ENCODE measurements around the gene AP5S1. TPM values are rescaled to one million over a fixed set of nuclear protein-coding genes. Genes with fewer than 3 reads are reported as not detected.

AP5S1 gene
- total and polyA plus RNA-seq, 2 experiments from 2014 or later: 7.6 to 22.9 TPM

DNA sequence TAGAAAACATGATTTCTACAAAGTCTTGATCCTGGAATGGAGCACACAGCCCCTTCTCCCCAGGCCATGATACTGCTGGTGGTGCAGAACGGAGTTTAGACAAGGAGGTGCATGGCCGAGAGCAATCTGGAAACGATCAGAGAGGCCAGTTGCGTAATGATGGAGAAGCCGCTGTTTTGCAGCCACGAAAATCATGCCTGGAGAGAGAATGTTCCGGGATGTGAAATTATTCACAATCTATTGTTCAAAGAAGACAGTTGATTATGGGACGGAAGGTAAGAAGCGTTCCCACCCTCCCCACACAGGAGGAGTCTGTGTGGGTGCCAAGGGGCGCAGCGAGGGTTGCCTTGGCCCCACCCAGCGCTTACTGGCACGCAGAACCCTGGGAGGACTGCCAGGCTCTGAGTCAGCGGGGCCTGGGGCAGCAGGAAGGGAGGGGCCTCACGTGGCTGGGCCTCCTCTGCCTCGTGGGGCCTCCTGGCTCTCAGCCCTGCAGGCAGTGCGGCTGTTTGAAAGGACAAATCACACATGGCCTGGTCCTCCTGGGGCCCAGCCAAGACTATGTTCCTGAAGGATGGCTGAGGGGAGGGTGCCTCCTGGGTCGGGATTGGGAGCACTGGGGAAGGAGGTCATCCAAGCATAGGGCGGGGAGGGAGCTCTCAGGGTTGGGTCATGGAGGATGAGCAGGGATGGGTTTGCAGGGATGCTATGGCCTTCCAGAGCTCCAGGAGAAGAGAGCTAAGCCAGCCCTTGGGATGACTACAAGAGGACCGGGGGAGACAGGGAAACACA, 8.7 kb upstream of the AP5S1 start:
- Histone ChIP-seq H3K9me3 (ENCODE audit: low read depth) (no peaks in the 10 kb centered on the region), H3K27me3 (no peaks in the 10 kb centered on the region), H3K27ac (no peak overlapping the region), H3K36me3 (no peaks in the 10 kb centered on the region), H3K4me3 (no peak overlapping the region), H3K4me1 (ENCODE audit: low read depth) (no peaks in the 10 kb centered on the region)
- no peak for TF ChIP-seq CTCF (IDR thresholded peaks at IDR 0.05; ENCODE audit: low read depth, low read length)
- peak; percentile 18 to 100 for DNase-seq (ENCODE audit: low read depth in 1 of 2, low spot score in 1 of 2)

- TF ChIP-seq CTCF (IDR thresholded peaks at IDR 0.05; ENCODE audit: low read depth, low read length): no peak
- no peak overlapping the region for H3K4me3 ChIP-seq
- H3K36me3 ChIP-seq: no peaks in the 10 kb centered on the region
- no peaks in the 10 kb centered on the region for H3K9me3 ChIP-seq (ENCODE audit: low read depth)
- H3K27me3 ChIP-seq: no peaks in the 10 kb centered on the region
- H3K27ac ChIP-seq: no peak overlapping the region
- no peak for DNase-seq (ENCODE audit: low read depth in 1 of 2, low spot score in 1 of 2)
- H3K4me1 ChIP-seq (ENCODE audit: low read depth): no peaks in the 10 kb centered on the region
Observed at GRCh38 chr20:3812259-3812681, 8.1 kb upstream of the AP5S1 start.

DNA sequence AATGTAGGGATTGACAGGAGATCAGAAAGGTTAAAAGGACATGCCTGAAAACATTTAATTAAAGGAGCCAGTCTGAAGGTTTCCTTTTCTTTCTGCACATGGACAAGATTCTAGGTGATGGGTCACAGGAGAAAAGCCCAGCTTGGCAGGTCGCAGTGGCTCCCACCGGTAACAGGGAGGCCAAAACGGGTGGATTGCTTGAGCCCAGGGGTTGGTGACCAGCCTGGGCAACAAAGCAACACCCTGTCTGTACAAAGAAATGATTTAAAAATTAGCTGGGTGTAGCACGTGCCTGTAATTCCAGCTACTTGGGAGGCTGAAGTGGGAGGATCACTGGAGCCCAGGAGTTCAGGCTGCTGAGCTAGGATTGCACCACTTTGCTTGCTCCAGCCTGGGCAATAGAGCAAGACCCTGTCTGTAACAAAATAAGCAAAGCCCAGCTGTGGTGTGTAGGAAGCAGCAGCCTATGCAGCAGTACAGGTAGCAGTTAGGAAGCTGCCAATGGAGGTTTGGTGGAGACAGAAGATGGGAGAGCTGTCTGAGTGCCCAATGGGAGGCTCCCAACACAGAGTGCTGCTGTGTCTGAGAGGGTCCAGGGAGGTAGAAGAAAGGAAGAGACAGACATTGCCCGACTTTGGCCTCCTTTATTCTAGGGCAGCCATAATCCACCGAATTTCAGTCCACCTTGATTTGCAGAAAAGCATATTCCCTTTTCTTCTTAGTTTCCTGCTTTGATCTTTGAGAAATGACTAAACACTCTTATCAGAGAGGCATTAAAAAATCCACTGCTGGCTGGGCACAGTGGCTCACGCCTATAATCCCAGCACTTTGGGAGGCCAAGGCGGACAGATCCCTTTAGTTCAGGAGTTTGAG, 7.1 kb upstream of the AP5S1 start:
- Histone ChIP-seq H3K9me3 (ENCODE audit: low read depth) (no peaks in the 10 kb centered on the region), H3K36me3 (no peaks in the 10 kb centered on the region), H3K4me1 (ENCODE audit: low read depth) (no peaks in the 10 kb centered on the region), H3K4me3 (no peak overlapping the region), H3K27ac (no peak overlapping the region), H3K27me3 (no peaks in the 10 kb centered on the region)
- DNase-seq (ENCODE audit: low read depth in 1 of 2, low spot score in 1 of 2): peak in 1 of 2 donors; percentile 37
- no peak for TF ChIP-seq CTCF (IDR thresholded peaks at IDR 0.05; ENCODE audit: low read depth, low read length)

GRCh38 chr20:3813848-3814581, 6.3 kb upstream of the AP5S1 start:
- H3K36me3 ChIP-seq: no peaks in the 10 kb centered on the region
- DNase-seq (ENCODE audit: low read depth in 1 of 2, low spot score in 1 of 2): no peak
- H3K27ac ChIP-seq: no peak overlapping the region
- no peaks in the 10 kb centered on the region for H3K4me1 ChIP-seq (ENCODE audit: low read depth)
- TF ChIP-seq CTCF (IDR thresholded peaks at IDR 0.05; ENCODE audit: low read depth, low read length): no peak
- H3K27me3 ChIP-seq: no peaks in the 10 kb centered on the region
- H3K4me3 ChIP-seq: no peak overlapping the region
- no peaks in the 10 kb centered on the region for H3K9me3 ChIP-seq (ENCODE audit: low read depth)

DNA sequence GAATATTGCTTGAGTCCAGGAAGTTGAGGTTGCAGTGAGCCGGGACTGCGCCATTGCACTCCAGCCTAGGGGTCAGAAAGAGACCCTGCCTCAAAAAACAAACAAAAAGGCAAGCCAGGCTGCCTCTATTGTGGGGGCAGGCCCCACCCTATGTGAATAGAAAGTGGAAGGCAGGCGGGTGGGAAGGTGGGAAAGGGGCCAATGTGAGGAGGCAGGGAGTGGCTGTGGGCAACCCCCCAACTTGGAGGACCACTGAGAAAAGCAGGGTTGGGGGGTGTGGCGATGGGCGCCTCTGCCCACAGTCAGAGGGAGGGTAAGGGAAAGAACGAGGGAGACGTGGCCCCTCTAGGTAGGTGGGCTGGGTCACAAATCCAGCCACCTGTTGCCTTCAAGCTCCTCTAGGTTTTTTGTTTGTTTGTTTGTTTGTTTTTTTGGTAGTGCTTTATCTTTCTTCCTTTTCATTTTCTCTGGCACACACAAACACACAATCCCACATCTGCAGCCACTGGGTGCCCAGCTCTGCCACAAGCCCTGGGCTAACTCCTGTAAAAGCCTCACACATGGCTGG, 5.3 kb upstream of the AP5S1 start:
- Histone ChIP-seq H3K9me3 (ENCODE audit: low read depth) (no peaks in the 10 kb centered on the region), H3K36me3 (no peaks in the 10 kb centered on the region), H3K27me3 (no peaks in the 10 kb centered on the region), H3K4me1 (ENCODE audit: low read depth) (no peaks in the 10 kb centered on the region), H3K4me3 (no peak overlapping the region), H3K27ac (no peak overlapping the region)
- TF ChIP-seq CTCF (IDR thresholded peaks at IDR 0.05; ENCODE audit: low read depth, low read length): no peak
- DNase-seq (ENCODE audit: low read depth in 1 of 2, low spot score in 1 of 2): no peak
